NT2/D1 (cell line): Measurements from ENCODE around the gene DRC7.

ENCODE experiments used
- SUZ12 ChIP-seq: IDR thresholded peaks from 2 replicates; pipeline ENCODE4 v1.6.1; 2011; ENCODE audit not compliant: insufficient read length, insufficient read depth; ENCODE audit errors: extremely low read depth
- YY1 ChIP-seq: IDR thresholded peaks from 2 replicates; pipeline ENCODE4 v1.6.1; 2011; ENCODE audit not compliant: insufficient read length, insufficient read depth
- ZNF274 ChIP-seq: IDR thresholded peaks from 2 replicates; pipeline ENCODE4 v1.6.1; 2011; ENCODE audit warnings: mild to moderate bottlenecking, low read depth, low read length

GRCh38 chr16:57764006-57764340, 69.4 kb downstream of the DRC7 start:
- TF ChIP-seq ZNF274 (no peak), SUZ12 (no peak), YY1 (no peak)
